Spinal cord (tissue), 10 donors: ENCODE data around the gene NUCB2. TPM values are rescaled to one million over a fixed set of nuclear protein-coding genes. Genes with fewer than 3 reads are reported as not detected.
"Not testable (repeated sequence)": the region's sequence is repeated elsewhere in the genome, so short reads cannot be mapped to it uniquely, and the experiment has no call there.

Source experiments
- DNase-seq, 6 donors: peaks; one replicate each; pipeline versions ENCODE4 v3.0.0 to v3.0.0-alpha.2; 2013 to 2015; ENCODE audit warnings: low spot score in 6 of 6, low read depth in 4 of 6
- H3K27ac ChIP-seq: one replicate; pipeline ENCODE4 v1.5.1; 2013; ENCODE audit warnings: low read depth, low read length, control low read depth
- H3K27me3 ChIP-seq: one replicate; pipeline ENCODE4 v1.6.1; 2013; ENCODE audit warnings: low read length; ENCODE audit not compliant: control insufficient read depth, insufficient read depth
- H3K36me3 ChIP-seq: one replicate; pipeline ENCODE4 v1.6.1; 2013; ENCODE audit warnings: low read length; ENCODE audit not compliant: control insufficient read depth, insufficient read depth
- H3K4me1 ChIP-seq: one replicate; pipeline ENCODE4 v1.6.1; 2013; ENCODE audit warnings: low read length; ENCODE audit not compliant: control insufficient read depth, insufficient read depth
- H3K4me3 ChIP-seq: one replicate; pipeline ENCODE4 v1.5.1; 2013; ENCODE audit warnings: low read depth, low read length, control low read depth
- H3K9me3 ChIP-seq: one replicate; pipeline ENCODE4 v1.6.1; 2013; ENCODE audit warnings: low read length; ENCODE audit not compliant: control insufficient read depth, insufficient read depth
- WGBS: methylation state at CpG from one replicate; pipeline ENCODE4 v1.1.5; 2013; ENCODE audit warnings: missing lambda C conversion rate; ENCODE audit not compliant: insufficient coverage; 5-methylcytosine and 5-hydroxymethylcytosine counted together
- long read RNA-seq, 4 donors: transcript quantifications; one replicate each; lab custom pipeline, GENCODE V29; 2026
- polyA plus RNA-seq, 2 donors: library from polyadenylated mRNA; unstranded; fragments of 120-200 nt; gene quantifications; one replicate each; pipeline ENCODE4 v1.2.1, GENCODE V29; 2013; ENCODE audit not compliant: insufficient read length in 2 of 2
- total RNA-seq, 2 donors: library from RNA; depleted of rRNA in 1 of 2; stranded (reverse); fragments of 120-200 nt in 1 of 2; fragments of >200 nt in 1 of 2; gene quantifications; one replicate each; pipeline versions ENCODE4 v1.2.3 to v1.2.4, GENCODE V29; 2013 to 2014
- donor health status: healthy.

Gene NUCB2
- total RNA-seq: 100 to 1,000 TPM in 1 of 2 donors, 10 to 100 TPM in 1; 100.0 to 159 TPM
- polyA plus RNA-seq: 10 to 100 TPM; 72.8 to 77.4 TPM
- long read RNA-seq, donor 1, partial matches to known transcripts: 46 of 51 reads
- long read RNA-seq, donor 1, other reads (novel, unspliced or antisense): 0 of 51 reads
- long read RNA-seq, donor 2, partial matches to known transcripts: 7 of 9 reads
- long read RNA-seq, donor 2, other reads (novel, unspliced or antisense): 0 of 9 reads
- long read RNA-seq, donor 3, partial matches to known transcripts: 12 of 15 reads
- long read RNA-seq, donor 3, other reads (novel, unspliced or antisense): 0 of 15 reads
- long read RNA-seq, donor 4, transcript NUCB2-208 (14 exons, 2,274 nt): major isoform, 6 of 49 reads
- long read RNA-seq, donor 4, partial matches to known transcripts: 42 of 49 reads
- long read RNA-seq, donor 4, other reads (novel, unspliced or antisense): 0 of 49 reads

- H3K9me3 ChIP-seq: no peaks in the 10 kb centered on the region
- H3K4me1 ChIP-seq: peaks cover 12% of the 10 kb centered on the region
- under 1% methylated on average over 75 of the region's 75 CpGs for WGBS
- H3K27ac ChIP-seq: peak within 1 kb of the TSS; percentile 96
- DNase-seq: peak; percentile 91 to 99 (median 95)
- no peaks in the 10 kb centered on the region for H3K27me3 ChIP-seq
- no peaks in the 10 kb centered on the region for H3K36me3 ChIP-seq
- peak within 1 kb of the TSS; percentile 92 for H3K4me3 ChIP-seq
Observed at GRCh38 chr11:17276236-17277023, at the start of gene NUCB2. Gene NUCB2 (plus strand): TSS chr11:17276739. CDS start chr11:17295324, 18,585 bp downstream.

DNA sequence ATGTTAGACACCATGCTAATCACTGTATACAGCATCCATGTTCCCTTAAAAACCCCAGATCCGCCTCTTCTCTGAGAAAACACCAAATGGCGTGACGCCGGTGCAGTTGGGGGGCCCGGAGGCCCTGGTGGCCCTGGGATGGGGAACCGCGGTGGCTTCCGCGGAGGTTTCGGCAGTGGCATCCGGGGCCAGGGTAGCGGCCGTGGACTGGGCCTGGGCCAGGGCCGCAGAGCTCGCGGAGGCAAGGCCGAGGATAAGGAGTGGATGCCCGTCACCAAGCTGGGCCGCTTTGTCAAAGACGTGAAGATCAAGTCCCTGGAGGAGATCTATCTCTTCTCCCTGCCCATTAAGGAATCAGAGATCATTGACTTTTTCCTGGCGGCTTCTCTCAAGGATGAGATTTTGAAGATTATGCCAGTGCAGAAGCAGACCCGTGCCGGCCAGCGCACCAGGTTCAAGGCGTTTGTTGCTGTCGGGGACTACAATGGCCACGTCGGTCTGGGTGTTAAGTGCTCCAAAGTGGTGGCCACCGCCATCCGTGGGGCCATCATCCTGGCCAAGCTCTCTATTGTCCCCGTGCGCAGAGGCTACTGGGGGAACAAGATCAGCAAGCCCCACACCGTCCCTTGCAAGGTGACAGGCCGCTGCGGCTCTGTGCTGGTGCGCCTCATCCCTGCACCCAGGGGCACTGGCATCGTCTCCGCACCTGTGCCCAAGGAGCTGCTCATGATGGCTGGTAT, 48.2 kb upstream of the NUCB2 start:
- H3K36me3 ChIP-seq, H3K27me3 ChIP-seq, H3K9me3 ChIP-seq, H3K4me3 ChIP-seq, H3K4me1 ChIP-seq, H3K27ac ChIP-seq, DNase-seq: not testable (repeated sequence)
- WGBS: 95% methylated on average over 33 of the region's 38 CpGs

GRCh38 chr11:17229481-17230152, 46.9 kb upstream of the NUCB2 start:
- H3K4me1 ChIP-seq: peaks cover 3% of the 10 kb centered on the region
- no peak for DNase-seq
- no peaks in the 10 kb centered on the region for H3K27me3 ChIP-seq
- H3K27ac ChIP-seq: no peak overlapping the region
- peaks cover 6% of the 10 kb centered on the region for H3K36me3 ChIP-seq
- H3K4me3 ChIP-seq: no peak overlapping the region
- H3K9me3 ChIP-seq: no peaks in the 10 kb centered on the region
- 42% methylated on average over 2 of the region's 7 CpGs for WGBS

DNA sequence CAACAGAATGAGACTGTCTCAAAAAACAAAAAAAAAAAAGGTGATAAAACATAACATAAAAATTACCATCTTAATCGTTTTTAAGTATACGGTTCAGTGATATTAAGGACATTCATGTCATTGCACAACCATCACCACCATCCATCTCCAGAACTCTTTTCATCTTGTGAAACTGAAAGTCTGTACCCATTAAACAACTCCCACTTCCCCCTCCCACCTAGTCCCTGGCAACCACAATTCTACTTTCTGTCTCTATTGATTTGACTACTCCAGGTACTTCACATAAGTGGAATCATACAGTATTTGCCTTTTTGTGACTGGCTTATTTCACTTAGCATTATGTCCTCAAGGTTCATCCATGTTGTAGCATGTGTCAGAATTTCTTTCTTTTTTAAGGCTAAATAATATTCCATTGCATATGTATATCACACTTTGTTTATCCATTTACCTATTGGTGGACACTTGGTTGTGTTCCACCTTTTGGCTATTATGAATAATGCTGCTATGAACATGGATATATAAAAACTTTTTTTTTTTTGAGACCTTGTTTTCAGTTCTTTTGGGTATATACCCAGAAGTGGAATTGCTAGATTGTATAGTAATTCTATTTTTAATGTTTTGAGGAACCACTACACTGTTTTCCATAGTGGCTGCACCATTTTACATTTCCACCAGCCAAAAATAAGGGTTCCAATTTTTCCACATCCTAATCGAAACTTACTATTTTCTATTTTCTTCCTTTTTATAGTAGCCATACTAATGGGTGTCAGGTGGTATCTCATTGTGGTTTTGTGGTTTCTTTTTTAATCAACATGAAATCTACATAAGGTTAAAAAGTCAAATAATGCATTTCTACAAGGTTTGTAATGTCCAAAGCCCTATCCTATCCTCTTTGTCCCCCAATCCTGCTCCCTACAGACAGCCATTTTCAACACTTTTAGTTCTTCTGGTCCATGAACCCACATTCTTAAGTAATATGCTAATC, 45.4 kb upstream of the NUCB2 start:
- H3K36me3 ChIP-seq: peaks cover 6% of the 10 kb centered on the region
- no peak overlapping the region for H3K4me3 ChIP-seq
- H3K4me1 ChIP-seq: peaks cover 3% of the 10 kb centered on the region
- H3K9me3 ChIP-seq: no peaks in the 10 kb centered on the region
- no peaks in the 10 kb centered on the region for H3K27me3 ChIP-seq
- WGBS: 95% methylated on average over 2 of the region's 3 CpGs
- no peak for DNase-seq
- H3K27ac ChIP-seq: no peak overlapping the region

DNA sequence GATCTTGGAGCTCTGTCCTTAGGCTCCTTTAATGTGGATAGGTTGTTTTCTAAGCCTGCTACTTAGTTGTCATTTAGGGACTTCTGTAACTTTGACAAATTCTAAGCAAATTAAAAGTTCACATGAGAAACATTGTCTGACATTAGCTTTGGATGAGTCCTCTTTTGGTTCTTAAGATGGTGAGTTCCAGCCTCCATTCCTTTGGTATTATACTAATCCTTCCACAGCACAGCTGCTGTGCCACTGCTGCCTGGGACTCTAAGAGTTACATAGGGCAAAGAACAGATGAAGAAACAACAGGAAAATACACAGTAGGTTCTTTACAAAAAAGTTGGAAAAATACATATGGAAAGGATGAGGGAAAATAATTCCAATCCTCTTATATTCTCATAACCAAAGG, 43.4 kb upstream of the NUCB2 start:
- H3K4me1 ChIP-seq: peaks cover 3% of the 10 kb centered on the region
- no peaks in the 10 kb centered on the region for H3K9me3 ChIP-seq
- no peak overlapping the region for H3K4me3 ChIP-seq
- peaks cover 5% of the 10 kb centered on the region for H3K36me3 ChIP-seq
- DNase-seq: no peak
- no peak overlapping the region for H3K27ac ChIP-seq
- no peaks in the 10 kb centered on the region for H3K27me3 ChIP-seq

DNA sequence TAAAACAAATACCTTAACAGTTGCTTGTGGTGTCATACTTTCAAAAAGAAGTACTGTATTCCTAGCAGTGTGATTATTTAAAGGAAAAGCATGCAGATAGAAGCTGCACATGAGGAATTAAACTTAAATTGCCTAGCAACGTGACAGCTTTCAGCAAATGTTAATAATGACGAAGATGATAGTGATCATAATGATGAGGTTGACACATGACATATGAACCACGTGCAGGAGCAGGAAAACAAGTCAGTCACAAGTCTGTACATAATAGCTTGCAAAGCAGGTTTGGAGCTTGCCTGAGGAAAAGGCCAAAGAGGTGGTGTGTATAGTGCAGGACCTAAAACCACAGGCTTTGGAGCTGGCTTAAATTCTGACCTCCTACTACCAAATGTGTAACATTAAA, 38.2 kb upstream of the NUCB2 start:
- Histone ChIP-seq H3K36me3 (no peaks in the 10 kb centered on the region), H3K4me3 (no peak overlapping the region), H3K4me1 (no peaks in the 10 kb centered on the region), H3K27me3 (no peaks in the 10 kb centered on the region), H3K9me3 (no peaks in the 10 kb centered on the region), H3K27ac (no peak overlapping the region)
- WGBS: 80% methylated on average over 3 of the region's 3 CpGs
- peak in 1 of 6 donors; percentile 6 for DNase-seq

DNA sequence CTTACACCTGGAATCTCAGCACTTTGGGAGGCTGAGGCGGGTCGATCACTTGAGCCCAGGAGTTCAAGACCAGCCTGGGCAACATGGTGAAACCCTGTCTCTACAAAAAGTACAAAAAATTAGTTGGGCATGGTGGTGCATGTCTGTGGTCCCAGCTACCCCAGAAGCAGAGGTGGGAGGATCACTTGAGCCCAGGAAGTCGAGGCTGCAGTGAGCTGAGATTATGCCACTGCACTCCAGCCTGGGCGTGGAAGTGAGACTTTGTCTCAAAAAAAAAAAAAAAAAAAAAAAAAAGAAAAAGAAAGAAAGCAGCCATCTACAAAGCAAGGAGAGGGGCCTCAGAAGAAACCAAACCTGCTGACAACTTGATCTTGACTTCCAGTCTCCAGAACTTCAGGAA, 36.6 kb upstream of the NUCB2 start:
- 100% methylated on average over 2 of the region's 4 CpGs for WGBS

GRCh38 chr11:17240780-17241179, 35.8 kb upstream of the NUCB2 start:
- Histone ChIP-seq H3K4me3 (no peak overlapping the region), H3K4me1 (no peaks in the 10 kb centered on the region), H3K27me3 (no peaks in the 10 kb centered on the region), H3K9me3 (no peaks in the 10 kb centered on the region), H3K27ac (no peak overlapping the region), H3K36me3 (no peaks in the 10 kb centered on the region)
- DNase-seq: no peak

More for the DNA sequence above, 36.6 kb upstream of the NUCB2 start:
- H3K27ac ChIP-seq, H3K4me3 ChIP-seq, H3K36me3 ChIP-seq, H3K9me3 ChIP-seq, DNase-seq, H3K27me3 ChIP-seq, H3K4me1 ChIP-seq: not testable (repeated sequence)
